Measurements from ENCODE around the gene NOS1. TPM values are rescaled to one million over a fixed set of nuclear protein-coding genes. Genes with fewer than 3 reads are reported as not detected.

The NOS1 gene
- total RNA-seq, 1 experiment from 2014 or later = 2.3 TPM

DNA sequence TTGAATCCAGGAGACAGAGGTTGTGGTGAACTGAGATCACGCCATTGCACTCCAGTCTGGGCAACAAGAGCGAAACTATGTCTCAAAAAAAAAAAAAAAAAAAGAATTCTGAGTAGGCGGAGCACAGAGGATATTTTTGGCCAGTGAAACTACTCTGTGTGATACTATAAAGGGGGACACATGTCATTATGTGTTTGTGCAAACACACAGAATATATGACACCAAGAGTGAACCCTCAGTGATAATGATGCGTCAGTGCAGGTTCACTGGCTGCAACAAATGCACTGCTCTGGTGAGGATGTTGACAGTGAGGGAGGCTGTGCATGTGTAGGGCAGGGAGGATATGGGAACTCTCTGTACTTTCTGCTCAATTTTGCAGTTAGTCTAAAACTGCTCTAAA is 195.3 kb downstream of the NOS1 start:
- Histone ChIP-seq H3K4me2 (ENCODE audit: insufficient read depth, insufficient read length, low read length) (no peak overlapping the region), H2BK12ac (ENCODE audit: insufficient read length, low read depth, low read length) (no peak overlapping the region), H3T11ph (ENCODE audit: low read length) (no peak overlapping the region), H2BK20ac (ENCODE audit: low read depth, low read length, poor library complexity, severe bottlenecking) (no peak overlapping the region), H3K27me3 (ENCODE audit: insufficient read depth, low read length) (no peaks in the 10 kb centered on the region), H3K79me1 (ENCODE audit: insufficient read depth, low read depth, low read length, poor library complexity, severe bottlenecking) (no peaks in the 10 kb centered on the region), H3K56ac (ENCODE audit: insufficient read length, low read depth, low read length) (no peak overlapping the region), H3K4ac (ENCODE audit: low read depth, low read length) (no peak overlapping the region), H3K18ac (ENCODE audit: insufficient read length, low read depth, low read length) (no peak overlapping the region), H3K79me2 (ENCODE audit: insufficient read depth, low read length) (no peaks in the 10 kb centered on the region), H2AK5ac (ENCODE audit: insufficient read length, low read length) (no peak overlapping the region), H2BK5ac (ENCODE audit: insufficient read length, low read length) (no peak overlapping the region), H2BK15ac (ENCODE audit: low read depth, low read length) (no peak overlapping the region), H3K4me1 (ENCODE audit: insufficient read depth, low read length) (no peaks in the 10 kb centered on the region), H2AFZ (ENCODE audit: low read length) (no peak overlapping the region), H3K27ac (ENCODE audit: insufficient read length, low read depth, low read length) (no peak overlapping the region), H3K9ac (ENCODE audit: extremely low read depth, insufficient read length, low read length) (no peak overlapping the region), H4K20me1 (ENCODE audit: control insufficient read depth, insufficient read depth, insufficient read length) (no peaks in the 10 kb centered on the region), H4K91ac (ENCODE audit: insufficient read length, low read depth, low read length) (no peak overlapping the region), H3K23me2 (ENCODE audit: insufficient read length, low read depth, low read length, poor library complexity, severe bottlenecking) (no peaks in the 10 kb centered on the region), H3K23ac (ENCODE audit: insufficient read length, low read depth, low read length) (no peak overlapping the region), H3K9me3 (ENCODE audit: control insufficient read depth, low read depth, low read length) (no peaks in the 10 kb centered on the region), H4K8ac (replicated peaks; ENCODE audit: insufficient read length, low read depth, low read length) (no peak overlapping the region), H4K5ac (ENCODE audit: insufficient read length, low read depth, low read length) (no peak overlapping the region), H2BK120ac (ENCODE audit: low read depth, low read length, poor library complexity, severe bottlenecking) (no peak overlapping the region), H3K14ac (ENCODE audit: insufficient read depth, low read length) (no peak overlapping the region)
- no CpG with 5 or more reads among the region's 4 CpGs for WGBS (ENCODE audit: extremely low coverage, insufficient read length, low lambda C conversion rate)
- no peaks in the 10 kb centered on the region for H3K4me1 Mint-ChIP-seq
- peaks cover 55 to 95% (median 89%) of the 10 kb centered on the region in 3 experiments; a peak in 6 of 7 replicates for H3K36me3 Mint-ChIP-seq (ENCODE audit: insufficient read depth in 1 of 3, low read depth in 3 of 3)
- no peak for TF ChIP-seq CTCF (conservative IDR thresholded peaks at IDR 0.05)
- no peak for DNase-seq
- H3K9me3 Mint-ChIP-seq = no peaks in the 10 kb centered on the region
- no peak overlapping the region for H3K27ac Mint-ChIP-seq
- no peaks in the 10 kb centered on the region for H3K27me3 Mint-ChIP-seq (ENCODE audit: low read depth)
- no peak overlapping the region for H3K4me3 Mint-ChIP-seq
